ENCODE results near the gene FBXO22. TPM values are rescaled to one million over a fixed set of nuclear protein-coding genes. Genes with fewer than 3 reads are reported as not detected.

Gene FBXO22
- total RNA-seq, 2 experiments from 2014 or later = 5.4 to 7.4 TPM

DNA sequence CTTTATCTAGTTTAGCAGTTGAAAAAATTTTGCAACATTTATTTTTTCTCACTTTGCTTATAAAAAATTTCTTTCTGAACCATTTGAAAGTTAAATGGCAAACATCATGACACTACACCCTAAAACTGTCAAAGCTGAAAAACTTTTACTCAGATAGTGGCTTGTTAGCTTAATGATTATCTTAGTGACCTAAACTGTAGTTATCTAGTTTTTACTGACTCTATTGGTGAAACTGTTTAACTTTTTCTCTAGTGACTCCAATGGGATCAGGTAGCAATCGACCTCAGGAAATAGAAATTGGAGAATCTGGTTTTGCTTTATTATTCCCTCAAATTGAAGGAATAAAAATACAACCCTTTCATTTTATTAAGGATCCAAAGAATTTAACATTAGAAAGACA, 13.3 kb downstream of the FBXO22 start:
- Mint-ChIP-seq H3K4me3 (no peak overlapping the region), H3K36me3 (ENCODE audit: low read depth) (peaks cover 76% of the 10 kb centered on the region), H3K27ac (no peak overlapping the region), H3K4me1 (ENCODE audit: low read depth) (peaks cover 11% of the 10 kb centered on the region), H3K27me3 (no peaks in the 10 kb centered on the region), H3K9me3 (no peaks in the 10 kb centered on the region)
- no peak for DNase-seq
- no peak for ATAC-seq (ENCODE audit: poor library complexity)
- Histone ChIP-seq H3K9me3 (ENCODE audit: control insufficient read depth in 1 of 2, insufficient read depth in 1 of 2, low read length in 2 of 2) (no peaks in the 10 kb centered on the region), H3K27me3 (ENCODE audit: control insufficient read depth in 1 of 2, insufficient read depth in 2 of 2, low read length in 2 of 2) (no peaks in the 10 kb centered on the region), H3K27ac (ENCODE audit: low read depth in 1 of 2, low read length in 2 of 2) (no peak overlapping the region), H3K4me1 (ENCODE audit: insufficient read depth, low read length) (no peaks in the 10 kb centered on the region), H3K4me3 (ENCODE audit: low read length) (no peak overlapping the region), H3K36me3 (ENCODE audit: insufficient read depth, low read length) (peaks cover 32% of the 10 kb centered on the region)
- POLR2A ChIA-PET = no interaction called here
- TF ChIP-seq, protein P1, sequence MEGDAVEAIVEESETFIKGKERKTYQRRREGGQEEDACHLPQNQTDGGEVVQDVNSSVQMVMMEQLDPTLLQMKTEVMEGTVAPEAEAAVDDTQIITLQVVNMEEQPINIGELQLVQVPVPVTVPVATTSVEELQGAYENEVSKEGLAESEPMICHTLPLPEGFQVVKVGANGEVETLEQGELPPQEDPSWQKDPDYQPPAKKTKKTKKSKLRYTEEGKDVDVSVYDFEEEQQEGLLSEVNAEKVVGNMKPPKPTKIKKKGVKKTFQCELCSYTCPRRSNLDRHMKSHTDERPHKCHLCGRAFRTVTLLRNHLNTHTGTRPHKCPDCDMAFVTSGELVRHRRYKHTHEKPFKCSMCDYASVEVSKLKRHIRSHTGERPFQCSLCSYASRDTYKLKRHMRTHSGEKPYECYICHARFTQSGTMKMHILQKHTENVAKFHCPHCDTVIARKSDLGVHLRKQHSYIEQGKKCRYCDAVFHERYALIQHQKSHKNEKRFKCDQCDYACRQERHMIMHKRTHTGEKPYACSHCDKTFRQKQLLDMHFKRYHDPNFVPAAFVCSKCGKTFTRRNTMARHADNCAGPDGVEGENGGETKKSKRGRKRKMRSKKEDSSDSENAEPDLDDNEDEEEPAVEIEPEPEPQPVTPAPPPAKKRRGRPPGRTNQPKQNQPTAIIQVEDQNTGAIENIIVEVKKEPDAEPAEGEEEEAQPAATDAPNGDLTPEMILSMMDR (IDR thresholded peaks at IDR 0.05) = no peak
- CTCF ChIA-PET = no interaction called here
- intact Hi-C loops (cut with DNase I, micrococcal nuclease) = no loop called here

DNA sequence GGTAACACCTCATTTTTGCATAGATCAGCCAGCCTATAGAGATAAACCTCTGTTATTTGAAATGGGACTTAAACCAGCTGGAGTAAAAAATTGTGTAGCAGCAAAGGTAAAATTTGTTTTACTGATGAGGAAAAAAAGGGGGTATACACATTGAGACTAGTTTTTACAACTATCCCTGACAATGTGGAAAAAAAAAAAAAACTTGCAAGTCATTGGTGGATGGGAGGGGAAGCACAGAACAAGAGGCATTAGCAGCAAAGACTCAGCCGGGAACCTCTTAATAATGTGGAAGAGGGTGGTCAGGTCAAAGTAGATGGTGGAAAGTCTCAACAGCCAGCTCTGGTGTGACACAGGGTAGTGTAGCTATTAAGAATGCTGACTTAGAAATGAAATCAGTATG, 14.5 kb downstream of the FBXO22 start:
- Histone ChIP-seq H3K4me1 (ENCODE audit: insufficient read depth, low read length) (no peaks in the 10 kb centered on the region), H3K4me3 (ENCODE audit: low read length) (no peak overlapping the region), H3K27ac (ENCODE audit: low read depth in 1 of 2, low read length in 2 of 2) (no peak overlapping the region), H3K27me3 (ENCODE audit: control insufficient read depth in 1 of 2, insufficient read depth in 2 of 2, low read length in 2 of 2) (no peaks in the 10 kb centered on the region), H3K36me3 (ENCODE audit: insufficient read depth, low read length) (peaks cover 28% of the 10 kb centered on the region), H3K9me3 (ENCODE audit: control insufficient read depth in 1 of 2, insufficient read depth in 1 of 2, low read length in 2 of 2) (no peaks in the 10 kb centered on the region)
- TF ChIP-seq, protein P1 (IDR thresholded peaks at IDR 0.05) = no peak
- intact Hi-C loops (cut with DNase I, micrococcal nuclease) = no loop called here
- Mint-ChIP-seq H3K9me3 (no peaks in the 10 kb centered on the region), H3K27ac (no peak overlapping the region), H3K4me1 (ENCODE audit: low read depth) (no peaks in the 10 kb centered on the region), H3K27me3 (no peaks in the 10 kb centered on the region), H3K4me3 (no peak overlapping the region), H3K36me3 (ENCODE audit: low read depth) (peaks cover 75% of the 10 kb centered on the region)
- ATAC-seq (ENCODE audit: poor library complexity) (no peak), DNase-seq (no peak)
- ChIA-PET CTCF (no interaction called here), POLR2A (no interaction called here)

DNA sequence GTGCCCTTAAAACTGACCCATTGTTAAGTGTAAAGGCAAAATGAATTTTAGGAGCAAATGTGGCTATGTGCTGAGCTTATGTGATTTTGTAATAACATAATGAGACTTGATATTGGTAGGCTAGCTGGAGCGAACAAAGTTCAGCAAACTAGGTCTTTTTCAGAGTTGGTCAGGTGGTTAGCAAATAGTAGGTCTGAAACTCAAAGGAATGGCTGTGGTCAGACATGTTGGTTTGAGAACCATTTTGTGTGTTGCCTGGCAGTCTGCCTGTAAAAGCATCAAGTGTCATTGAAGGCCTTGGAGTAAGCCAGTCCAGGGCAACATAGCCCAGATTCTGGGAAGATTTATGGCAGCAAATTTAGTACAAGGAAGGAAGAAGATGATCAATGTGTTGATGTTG, 16.4 kb downstream of the FBXO22 start:
- peaks cover 18% of the 10 kb centered on the region for H3K36me3 ChIP-seq (ENCODE audit: insufficient read depth, low read length)
- intact Hi-C loops (cut with DNase I, micrococcal nuclease) = loop anchor here in 1 of 2 experiments (5.0 kb wide), 2 partner anchors 108 to 193 kb away; no protein-coding TSS in a partner anchor
- H3K4me1 Mint-ChIP-seq (ENCODE audit: low read depth) = peaks cover 11% of the 10 kb centered on the region
- H3K27ac ChIP-seq (ENCODE audit: low read depth in 1 of 2, low read length in 2 of 2) = no peak overlapping the region
- no peak overlapping the region for H3K4me3 ChIP-seq (ENCODE audit: low read length)
- ChIA-PET POLR2A (interaction anchor here (0.8 to 0.9 kb wide), 2 partner anchors 10 to 21 kb away, joined by 3 to 4 read pairs; no protein-coding TSS in a partner anchor), CTCF (no interaction called here)
- no peak overlapping the region for H3K27ac Mint-ChIP-seq
- no peaks in the 10 kb centered on the region for H3K4me1 ChIP-seq (ENCODE audit: insufficient read depth, low read length)
- H3K4me3 Mint-ChIP-seq = no peak overlapping the region
- H3K9me3 Mint-ChIP-seq = no peaks in the 10 kb centered on the region
- TF ChIP-seq, protein P1 (IDR thresholded peaks at IDR 0.05) = no peak
- H3K36me3 Mint-ChIP-seq (ENCODE audit: low read depth) = peaks cover 68% of the 10 kb centered on the region
- H3K27me3 ChIP-seq (ENCODE audit: control insufficient read depth in 1 of 2, insufficient read depth in 2 of 2, low read length in 2 of 2) = no peaks in the 10 kb centered on the region
- H3K9me3 ChIP-seq (ENCODE audit: control insufficient read depth in 1 of 2, insufficient read depth in 1 of 2, low read length in 2 of 2) = no peaks in the 10 kb centered on the region
- H3K27me3 Mint-ChIP-seq = no peaks in the 10 kb centered on the region
- DNase-seq (no peak), ATAC-seq (ENCODE audit: poor library complexity) (no peak)

Measured in CD4-positive, alpha-beta T cell (primary cell).